C4-2B (cell line): ENCODE measurements around the gene LNP1.

Experiments
- H3K27ac ChIP-seq: fragments of 450-650 bp; 2 replicates; pipeline ENCODE4 v1.5.1; 2017
- CTCF ChIP-seq: fragments of 450-650 bp; conservative IDR thresholded peaks from 2 replicates; pipeline ENCODE4 v1.5.1; 2017; ENCODE audit warnings: mild to moderate bottlenecking
- ZFX ChIP-seq: fragments of 450-650 bp; IDR thresholded peaks from 2 replicates; pipeline ENCODE4 v1.6.1; 2017

LNP1 gene

GRCh38 chr3:100420885-100421284 is 19.5 kb downstream of the LNP1 start:
- H3K27ac ChIP-seq: no peak overlapping the region
- TF ChIP-seq CTCF (no peak), ZFX (no peak)

- TF ChIP-seq CTCF (no peak), ZFX (no peak)
Observed at GRCh38 chr3:100423611-100424010, 22.3 kb downstream of the LNP1 start.

DNA sequence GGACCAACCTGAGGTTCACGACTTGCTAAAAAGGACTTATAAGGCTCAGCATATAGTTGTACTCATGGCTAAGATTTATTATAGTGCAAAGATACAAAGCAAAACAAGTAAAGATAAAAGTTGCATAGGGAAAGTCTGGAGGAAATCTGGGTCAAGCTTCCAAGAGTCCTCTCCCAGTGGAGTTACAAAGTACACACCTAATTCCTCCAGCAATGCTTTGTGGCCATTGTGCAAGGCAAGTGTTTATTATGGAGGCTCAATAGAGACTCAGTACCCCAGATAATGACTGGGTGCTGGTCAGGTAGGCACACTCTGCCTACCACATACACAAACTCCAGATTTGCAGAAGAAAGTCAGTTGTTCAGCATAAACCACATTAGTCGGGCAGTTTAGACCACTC is 22.9 kb downstream of the LNP1 start:
- no peak overlapping the region for H3K27ac ChIP-seq
- TF ChIP-seq CTCF (no peak), ZFX (no peak)

More at GRCh38 chr3:100423611-100424010, 22.3 kb downstream of the LNP1 start:
- no peak overlapping the region for H3K27ac ChIP-seq

DNA sequence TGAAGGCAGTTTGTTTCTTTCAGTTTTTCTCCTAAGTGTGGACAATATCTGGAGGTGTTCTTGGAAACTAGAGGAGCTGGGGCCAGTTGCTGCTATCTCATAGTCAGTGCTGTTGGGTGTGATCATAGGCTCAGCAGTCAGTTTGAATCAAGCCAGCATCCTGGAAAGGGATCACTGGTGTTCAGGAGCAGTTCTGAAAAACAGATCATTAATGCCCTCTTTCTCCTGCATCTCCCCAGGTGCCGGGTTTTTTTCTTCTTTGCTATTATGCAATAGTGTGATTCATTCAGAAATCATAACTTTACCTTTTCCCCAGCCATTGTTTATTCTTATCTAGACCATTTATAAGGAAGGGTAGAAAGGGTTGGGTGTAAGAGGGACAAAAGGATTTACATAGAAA is 24.0 kb downstream of the LNP1 start:
- no peak overlapping the region for H3K27ac ChIP-seq
- TF ChIP-seq ZFX: no peak

- no peak overlapping the region for H3K27ac ChIP-seq
- TF ChIP-seq CTCF: no peak
- no peak for TF ChIP-seq ZFX
Observed at GRCh38 chr3:100426067-100426682, 24.8 kb downstream of the LNP1 start.

- no peak for TF ChIP-seq CTCF
- TF ChIP-seq ZFX: no peak
- no peak overlapping the region for H3K27ac ChIP-seq
Observed at GRCh38 chr3:100427699-100428098, 26.4 kb downstream of the LNP1 start.

DNA sequence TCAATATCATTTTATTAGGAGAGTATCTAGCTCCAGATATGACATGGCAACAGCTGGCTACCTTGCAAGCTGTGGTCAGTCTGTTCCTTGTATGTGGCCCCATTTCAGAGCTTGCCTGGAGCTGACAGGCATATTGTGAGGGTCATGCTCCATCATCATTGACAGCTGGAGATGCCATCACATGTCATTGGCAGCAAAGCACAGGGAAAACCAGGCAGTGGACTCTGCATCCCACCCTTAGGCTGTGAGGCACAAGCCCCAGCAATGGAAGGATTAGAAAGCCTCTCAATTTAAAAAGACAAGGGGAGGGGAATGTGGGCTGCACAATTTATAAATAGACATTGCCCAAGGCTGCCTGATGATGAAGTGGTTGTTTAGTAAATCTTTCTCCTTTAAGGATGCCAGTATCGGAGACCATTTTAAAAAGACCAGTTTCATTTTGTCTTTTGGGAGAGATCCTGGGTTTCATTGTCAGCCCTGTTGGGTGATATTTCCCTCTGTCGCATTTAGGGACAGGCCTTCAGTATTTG is 27.9 kb downstream of the LNP1 start:
- TF ChIP-seq ZFX (no peak), CTCF (no peak)
- H3K27ac ChIP-seq: no peak overlapping the region

- no peak overlapping the region for H3K27ac ChIP-seq
- TF ChIP-seq ZFX: no peak
- no peak for TF ChIP-seq CTCF
Observed at GRCh38 chr3:100436951-100437350, 35.6 kb downstream of the LNP1 start.
